Stimulated activated CD8-positive, alpha-beta memory T cell treated with anti-CD3 and anti-CD28 coated beads, Interleukin-7, amount 100 ng/mL, for 4 hours (primary cell): ENCODE data around the gene EDIL3.
"Not testable (repeated sequence)": the region's sequence is repeated elsewhere in the genome, so short reads cannot be mapped to it uniquely, and the experiment has no call there.

Source experiments
- DNase-seq, 2 donors: peaks; one replicate each; pipeline ENCODE4 v3.0.0-alpha.2; 2020; ENCODE audit warnings: low read depth in 2 of 2

The EDIL3 gene

GRCh38 chr5:84301535-84301934 is 83.1 kb downstream of the EDIL3 start:
- DNase-seq = no peak

DNA sequence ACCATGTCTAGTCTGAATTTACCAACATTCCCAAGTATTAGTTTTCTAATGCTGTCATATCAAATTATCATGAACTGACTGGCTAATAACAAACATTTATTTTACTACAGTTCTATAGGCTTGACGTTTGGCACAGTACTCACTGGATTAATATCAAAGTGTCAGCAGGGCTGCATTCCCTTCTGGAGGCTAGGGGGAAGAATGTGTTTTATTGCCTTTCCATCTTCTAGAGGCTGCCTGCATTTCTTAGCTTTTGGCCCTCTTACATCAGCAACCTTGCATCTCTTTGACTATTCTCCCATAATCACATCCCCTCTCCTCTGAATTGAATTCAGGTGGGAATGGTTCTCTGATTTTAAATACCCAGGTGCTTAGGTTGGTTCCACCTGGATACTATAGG is 84.7 kb downstream of the EDIL3 start:
- DNase-seq = no peak

DNA sequence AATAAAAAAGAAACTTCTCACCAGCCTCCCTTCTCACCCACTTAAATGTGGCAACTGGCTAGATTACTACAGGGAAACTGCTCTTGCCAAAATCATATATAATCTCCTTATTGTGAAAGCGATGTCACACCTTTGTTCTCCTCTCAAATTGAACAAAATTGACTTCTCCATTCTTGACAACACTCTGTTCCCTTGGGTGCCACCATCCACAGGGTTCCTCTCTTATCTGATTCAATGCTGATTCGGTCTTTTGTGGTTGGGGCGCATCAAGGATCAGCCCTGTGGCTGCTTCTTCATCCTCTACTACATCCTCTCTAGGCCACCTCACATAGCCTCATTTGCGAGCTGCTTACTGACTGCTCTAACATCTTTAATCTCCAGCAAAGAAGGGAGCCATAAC is 86.1 kb downstream of the EDIL3 start:
- DNase-seq = no peak

DNA sequence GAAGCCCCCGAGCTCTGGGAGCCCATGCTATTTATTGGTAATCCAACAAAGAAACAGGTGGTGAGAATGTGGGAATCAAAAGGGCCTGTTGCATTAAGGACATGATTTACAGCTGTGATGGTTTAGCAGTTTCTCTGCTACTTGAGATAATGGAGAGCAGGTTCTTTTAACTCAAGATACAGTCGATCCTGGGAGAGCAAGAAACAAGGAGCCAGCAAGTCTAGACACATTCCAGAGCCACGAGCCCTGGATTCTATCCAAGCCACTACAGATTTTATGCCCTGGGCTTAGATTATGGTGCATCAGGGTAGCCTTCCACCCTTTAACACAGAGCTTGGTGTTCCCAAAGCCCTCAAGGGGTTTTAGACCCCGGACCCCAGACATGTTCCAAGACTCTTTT is 87.0 kb downstream of the EDIL3 start:
- DNase-seq = not testable (repeated sequence)

DNA sequence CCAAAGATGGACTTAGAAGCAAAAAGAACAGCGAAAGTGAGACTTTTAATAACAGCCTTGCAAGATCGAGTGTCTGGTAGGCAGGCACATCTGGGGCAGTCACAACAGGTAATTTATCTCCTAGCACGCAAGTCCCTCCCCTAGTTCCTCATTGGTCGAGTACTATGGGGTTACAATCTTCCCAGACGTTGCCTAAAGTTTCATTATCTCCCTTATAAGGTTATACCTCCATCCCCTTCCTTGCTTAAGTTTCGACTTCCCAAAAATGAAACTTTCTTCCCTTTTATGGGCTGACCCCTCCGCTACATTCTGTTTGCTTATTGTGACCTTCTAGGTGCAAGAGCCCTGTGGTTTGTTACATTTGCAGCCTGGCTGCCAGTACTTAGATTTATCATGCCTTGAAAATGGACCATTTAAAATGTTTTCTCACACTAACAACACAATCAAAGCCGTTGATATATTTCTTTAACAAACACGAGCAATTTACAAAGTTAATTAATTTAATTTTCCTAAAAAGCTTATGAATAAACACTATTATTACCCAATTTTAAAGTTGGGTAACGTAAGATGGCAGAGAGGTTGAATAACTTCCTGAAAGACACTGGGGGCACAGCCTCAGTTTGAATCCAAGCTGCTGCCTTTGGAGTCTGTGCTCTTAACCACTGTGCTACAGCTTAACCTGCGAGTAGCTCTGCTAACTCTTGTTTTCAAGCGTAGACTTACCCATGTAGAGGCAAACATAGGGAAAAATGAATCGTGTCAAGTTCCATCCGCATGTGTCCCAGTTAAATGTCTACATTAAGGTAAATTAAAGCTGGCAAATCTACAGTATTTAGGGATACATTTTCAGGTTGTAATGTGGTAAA is 91.7 kb downstream of the EDIL3 start:
- DNase-seq = no peak

DNA sequence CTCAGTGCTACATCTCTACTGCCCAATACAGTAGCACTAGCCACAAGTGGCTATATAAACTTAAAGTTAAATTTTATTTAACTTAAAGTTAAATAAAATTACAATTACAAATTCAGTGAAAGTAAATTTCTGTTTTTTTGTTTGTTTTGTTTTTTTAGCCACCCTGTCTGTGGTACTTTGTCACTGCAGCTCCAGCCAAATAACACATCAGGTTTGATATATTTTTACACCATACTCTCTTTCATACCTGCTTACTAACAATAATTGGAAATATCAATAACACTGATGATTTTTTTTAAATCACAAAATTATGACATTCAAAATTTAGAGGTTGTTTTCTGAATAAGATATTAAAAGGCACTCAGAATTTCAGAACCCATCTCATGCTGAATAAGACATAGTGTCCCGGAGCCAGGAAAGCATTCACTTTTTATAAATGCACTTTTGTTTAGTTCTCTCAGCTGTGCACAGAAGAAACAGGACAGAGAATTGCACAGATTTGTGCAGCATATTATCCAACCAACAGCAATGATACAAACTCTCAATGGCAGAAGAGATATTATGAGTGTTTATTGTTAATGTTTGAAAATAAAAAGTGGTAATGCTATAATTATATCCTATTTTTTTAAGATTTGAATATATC is 92.6 kb downstream of the EDIL3 start:
- DNase-seq = no peak

DNA sequence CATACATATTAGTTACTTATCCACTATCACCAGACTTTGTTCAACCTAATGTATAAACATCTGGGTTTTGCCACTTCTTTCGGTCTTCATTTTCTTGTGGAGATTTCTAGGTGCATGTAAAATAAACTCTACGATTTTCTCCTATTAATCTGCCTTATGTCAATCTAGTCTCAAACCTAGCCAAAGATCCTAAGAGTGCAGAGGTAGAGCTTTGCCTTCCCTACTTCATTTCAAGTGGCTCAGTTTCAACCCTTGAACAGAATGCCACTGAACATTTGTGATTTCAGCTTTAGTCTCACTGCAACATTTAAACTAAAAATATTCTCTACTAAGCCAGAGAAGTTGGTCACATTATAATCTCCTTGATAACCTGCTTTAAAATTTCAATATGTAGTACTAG is 94.0 kb downstream of the EDIL3 start:
- DNase-seq = no peak

GRCh38 chr5:84290161-84290560 is 94.5 kb downstream of the EDIL3 start:
- DNase-seq = no peak

GRCh38 chr5:84287951-84288350 is 96.7 kb downstream of the EDIL3 start:
- no peak for DNase-seq

GRCh38 chr5:84286662-84287061 is 98.0 kb downstream of the EDIL3 start:
- no peak for DNase-seq

DNA sequence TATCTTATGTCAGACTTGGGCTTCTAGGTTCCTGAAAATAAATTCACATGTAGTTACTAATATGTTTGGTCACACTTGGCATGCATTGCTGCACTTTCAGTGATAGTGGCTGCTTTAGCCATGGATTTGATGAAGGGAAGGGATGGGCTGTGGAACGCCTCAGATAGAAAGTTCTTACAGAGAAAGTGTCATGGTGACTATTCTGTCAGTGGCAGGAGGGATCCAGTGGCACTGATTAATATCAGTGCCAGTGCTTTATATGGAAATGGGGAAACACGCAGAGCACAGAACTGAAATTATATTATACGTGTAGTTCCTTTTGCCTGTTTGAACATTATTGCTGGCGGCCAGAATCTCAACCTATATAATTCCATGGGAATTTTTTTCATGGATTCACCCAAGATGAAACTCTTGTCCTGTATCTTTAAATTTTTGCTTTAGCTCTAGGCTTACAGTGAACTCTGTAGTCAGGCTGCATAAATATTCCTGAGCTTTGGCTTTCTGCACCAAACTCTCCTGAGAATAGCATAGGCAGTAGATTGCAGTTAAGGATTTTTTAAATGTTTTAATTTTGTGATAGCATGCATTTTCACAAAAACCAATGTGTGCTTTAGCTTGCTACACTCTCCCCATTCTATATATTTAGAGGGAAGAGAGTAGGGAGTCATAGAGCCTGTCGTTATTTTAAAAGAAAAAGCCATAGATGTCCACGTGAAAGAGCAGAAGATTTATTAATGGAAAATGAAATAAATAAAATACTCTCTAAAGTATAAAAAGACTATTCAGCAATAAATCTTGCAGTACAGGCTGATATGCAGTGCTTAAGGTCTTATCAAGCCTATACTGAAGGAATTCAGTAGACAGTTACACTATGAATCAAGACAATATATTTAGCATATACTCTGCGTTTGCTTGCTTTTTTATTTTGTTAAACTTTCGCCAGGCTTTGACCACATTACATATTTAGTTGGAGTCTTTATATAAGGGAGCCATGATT is 98.7 kb downstream of the EDIL3 start:
- DNase-seq = no peak

DNA sequence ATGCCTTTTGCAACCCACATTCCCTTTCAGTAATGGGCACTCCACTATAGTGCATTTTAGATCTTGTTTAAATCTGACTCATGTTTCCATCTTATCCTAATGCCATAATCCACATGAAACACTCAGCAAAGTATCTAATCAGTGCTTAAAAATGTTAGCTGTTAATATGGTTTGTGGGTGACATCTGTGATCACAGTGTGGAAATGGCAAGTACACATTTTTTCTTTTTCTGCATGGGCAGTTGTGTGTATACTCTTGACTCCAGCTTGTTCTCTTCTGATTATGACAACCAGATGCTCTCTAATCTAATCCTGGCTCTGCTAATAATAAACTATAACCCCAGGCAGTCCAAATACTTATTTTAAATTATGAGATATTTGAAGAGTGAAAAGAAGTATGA is 103.3 kb downstream of the EDIL3 start:
- no peak for DNase-seq

DNA sequence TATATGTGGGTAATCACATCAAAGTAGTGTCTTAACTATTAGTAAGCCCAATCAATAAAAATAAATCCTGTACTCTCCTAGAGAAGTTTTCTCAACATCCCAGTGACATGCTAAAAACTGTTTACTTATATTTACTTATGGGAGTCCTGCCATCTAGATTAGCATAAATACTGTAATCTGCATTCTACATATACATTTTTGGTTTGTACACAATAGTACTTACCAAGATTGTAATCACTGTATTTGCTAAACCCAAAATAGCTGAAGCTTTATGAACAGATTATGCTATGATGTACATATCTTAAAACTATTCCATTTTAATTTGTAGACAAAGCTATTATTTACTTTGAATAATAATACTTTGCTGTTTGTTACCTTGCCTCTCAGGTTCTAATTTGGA is 105.4 kb downstream of the EDIL3 start:
- DNase-seq = no peak

DNA sequence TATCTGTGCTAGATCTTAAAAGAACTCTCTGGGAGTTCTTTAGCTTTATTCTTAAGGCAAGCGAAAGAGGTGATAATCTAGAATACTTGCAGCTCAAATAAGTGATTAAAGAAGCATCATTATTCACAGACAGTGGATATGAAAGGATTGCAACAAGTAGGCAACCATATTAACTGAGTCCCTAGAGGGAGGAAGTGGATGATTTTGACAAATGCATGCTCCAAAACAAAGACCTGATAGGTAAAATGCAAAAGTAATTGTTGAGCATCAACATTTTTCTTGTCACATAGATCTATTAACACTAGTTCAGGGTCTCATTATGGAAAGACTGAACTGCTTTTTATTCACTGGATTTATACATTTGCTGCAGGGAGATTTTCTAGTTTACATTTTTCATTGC is 109.1 kb downstream of the EDIL3 start:
- no peak for DNase-seq

DNA sequence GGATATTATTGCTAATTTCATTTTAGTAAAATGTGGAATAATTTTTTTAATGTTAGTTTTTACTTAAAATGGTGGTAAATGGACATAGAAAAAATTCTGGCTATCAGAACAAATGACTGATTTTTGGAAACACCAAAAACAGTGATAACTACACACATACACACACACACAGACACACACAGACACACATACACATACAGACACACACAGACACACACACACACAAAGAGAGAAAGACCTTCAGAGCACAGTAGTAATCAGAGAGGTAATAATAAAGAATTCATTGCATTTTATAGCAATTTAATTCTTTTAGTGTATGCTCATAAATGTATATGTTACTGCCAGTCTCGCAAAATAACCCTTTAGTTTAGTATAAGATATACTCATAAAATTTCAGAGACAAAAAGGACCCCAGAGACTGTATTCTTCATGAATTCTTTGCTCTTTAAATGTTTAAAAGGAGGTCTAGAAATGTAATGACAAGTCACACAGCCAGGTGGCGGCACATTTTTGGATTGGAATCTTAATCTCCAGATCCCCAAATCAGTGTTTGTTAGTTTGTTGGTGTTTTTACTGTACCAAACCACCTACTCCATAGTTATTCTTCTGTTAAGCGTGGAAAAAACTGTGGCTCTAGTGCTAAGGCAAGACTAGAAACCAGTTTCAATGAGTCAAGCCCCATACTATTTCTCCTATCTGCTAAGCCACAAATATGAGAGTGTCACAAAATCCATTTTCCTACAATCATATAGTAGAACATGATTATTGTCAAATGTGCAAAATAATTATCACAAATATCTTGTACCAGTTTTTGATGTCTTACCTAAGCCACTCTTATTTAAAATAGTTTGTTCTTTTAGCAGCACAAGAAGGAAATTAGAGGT is 109.9 kb downstream of the EDIL3 start:
- no peak for DNase-seq

GRCh38 chr5:84273517-84273883 is 111.2 kb downstream of the EDIL3 start:
- no peak for DNase-seq

GRCh38 chr5:84272771-84273516 is 111.7 kb downstream of the EDIL3 start:
- no peak for DNase-seq

GRCh38 chr5:84265739-84266550 is 118.7 kb downstream of the EDIL3 start:
- no peak for DNase-seq

DNA sequence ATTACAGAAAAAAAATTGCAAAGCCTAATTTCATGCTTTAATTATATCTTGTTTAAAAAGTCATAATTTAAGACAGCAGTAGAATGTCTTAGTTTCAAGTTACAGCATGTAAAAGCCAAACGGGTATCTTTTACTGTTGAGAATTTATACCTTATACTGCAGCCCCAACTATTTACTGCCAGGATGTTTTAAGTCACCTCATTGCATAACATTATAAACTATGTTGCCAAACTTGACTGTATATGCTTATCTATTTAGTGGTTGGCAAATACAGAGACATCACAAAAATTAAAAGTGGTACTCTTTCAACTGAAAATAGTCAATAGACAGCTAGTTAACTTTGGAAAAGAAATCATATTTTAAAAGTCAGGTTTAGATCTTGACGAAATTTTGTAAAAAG is 119.5 kb downstream of the EDIL3 start:
- no peak for DNase-seq

- DNase-seq = no peak
Observed at GRCh38 chr5:84260939-84261338, 123.7 kb downstream of the EDIL3 start.
